ENCODE data around the gene NAT8L.
"Not testable (repeated sequence)": the region's sequence is repeated elsewhere in the genome, so short reads cannot be mapped to it uniquely, and the experiment has no call there.

The NAT8L gene, protein sequence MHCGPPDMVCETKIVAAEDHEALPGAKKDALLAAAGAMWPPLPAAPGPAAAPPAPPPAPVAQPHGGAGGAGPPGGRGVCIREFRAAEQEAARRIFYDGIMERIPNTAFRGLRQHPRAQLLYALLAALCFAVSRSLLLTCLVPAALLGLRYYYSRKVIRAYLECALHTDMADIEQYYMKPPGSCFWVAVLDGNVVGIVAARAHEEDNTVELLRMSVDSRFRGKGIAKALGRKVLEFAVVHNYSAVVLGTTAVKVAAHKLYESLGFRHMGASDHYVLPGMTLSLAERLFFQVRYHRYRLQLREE

DNA sequence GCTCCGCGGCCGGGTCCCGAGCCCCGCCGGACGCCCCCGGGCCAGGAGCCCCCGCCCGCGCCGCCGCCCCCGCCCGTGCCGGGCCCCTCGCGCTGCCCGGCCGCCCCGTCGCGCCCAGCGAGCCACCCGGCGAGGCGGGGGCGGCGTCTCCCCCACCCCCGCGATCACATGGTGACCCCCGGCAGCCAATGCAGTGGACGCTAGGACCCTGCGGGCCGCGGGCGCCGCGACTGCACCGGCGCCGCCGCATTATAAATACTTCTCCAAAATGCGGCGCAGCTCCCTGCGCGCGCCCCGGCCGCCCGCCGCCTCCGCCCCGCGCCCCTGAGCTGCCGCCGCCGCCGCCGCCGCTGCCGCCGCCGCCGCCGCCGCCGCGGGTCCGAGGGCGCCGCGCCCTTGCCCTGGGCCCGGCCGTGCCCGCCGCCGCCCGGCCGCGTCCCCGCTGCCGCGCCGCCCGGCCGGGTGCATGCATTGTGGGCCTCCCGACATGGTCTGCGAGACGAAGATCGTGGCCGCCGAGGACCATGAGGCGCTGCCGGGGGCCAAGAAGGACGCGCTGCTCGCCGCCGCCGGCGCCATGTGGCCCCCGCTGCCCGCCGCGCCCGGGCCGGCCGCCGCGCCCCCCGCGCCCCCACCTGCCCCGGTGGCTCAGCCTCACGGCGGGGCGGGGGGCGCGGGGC, at the start of gene NAT8L:
Gene NAT8L (plus strand): TSS at position 282 of the 680 bp plus-strand sequence. CDS start 185 bp downstream, at position 467.
- DNase-seq, result no peak

DNA sequence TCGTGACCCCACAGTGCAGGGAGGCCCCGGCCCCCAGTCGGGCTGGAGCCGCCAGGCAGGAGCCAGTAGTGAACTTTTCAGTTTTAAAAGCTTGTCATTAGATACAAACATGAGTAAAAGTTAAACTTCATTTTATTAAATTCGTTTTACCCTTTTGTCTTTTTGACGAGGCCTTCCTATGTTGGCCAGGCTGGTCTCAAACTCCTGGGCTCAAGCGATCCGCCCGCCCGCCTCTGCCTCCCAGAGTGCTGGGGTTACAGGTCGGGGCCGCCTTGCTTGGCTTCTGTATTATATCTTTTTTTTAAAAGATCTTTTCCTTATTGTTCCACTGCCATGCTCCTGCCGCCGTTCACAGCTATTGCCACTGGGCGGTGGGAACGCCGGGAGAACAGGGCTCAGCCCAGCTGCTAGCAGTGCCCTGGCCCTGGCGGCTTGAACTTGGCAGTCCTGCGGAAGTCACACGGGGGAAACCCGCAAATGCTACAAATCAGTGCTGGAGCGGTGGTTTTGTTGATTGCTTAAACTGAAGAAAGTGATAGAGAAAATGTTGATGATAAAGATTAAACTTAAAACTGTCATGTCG, 49.4 kb upstream of the NAT8L start:
- peak; percentile 60 for DNase-seq

DNA sequence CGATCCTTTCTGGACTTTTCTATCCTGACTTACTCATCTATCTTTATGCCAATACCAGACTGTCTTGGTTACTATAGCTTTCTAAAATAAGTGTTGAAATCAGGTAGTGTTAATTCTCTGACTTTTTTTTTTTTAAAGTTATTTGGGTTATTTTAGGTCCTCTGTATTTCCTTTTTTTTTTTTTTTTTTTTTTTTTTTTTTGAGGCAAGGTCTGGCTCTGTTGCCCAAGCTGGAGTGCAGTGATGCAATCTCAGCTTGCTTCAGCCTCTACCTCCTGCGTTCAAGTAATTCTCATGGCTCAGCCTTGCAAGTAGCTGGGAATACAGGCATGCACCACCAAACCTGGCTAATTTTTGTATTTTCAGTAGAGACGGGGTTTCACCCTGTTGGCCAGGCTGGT, 47.5 kb upstream of the NAT8L start:
- DNase-seq, result no peak

DNA sequence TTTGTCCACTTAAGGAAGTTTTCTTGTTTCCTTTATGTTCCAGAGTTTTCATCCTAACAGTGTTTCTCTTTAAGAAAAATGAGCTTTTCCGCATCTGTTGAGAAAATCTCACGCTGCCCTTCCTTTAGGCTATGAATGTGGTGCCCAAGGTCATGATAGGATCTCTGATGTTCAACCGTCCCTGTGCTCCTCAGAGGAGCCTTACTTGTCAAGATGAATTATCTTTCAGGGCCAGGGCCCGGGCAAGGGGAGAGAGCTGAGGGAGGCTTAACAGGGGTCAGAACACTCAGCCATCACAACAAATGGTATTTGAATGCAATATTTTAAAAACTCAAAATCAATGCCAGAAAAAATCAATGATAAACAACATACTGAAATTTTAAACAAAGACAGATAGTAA, 44.1 kb upstream of the NAT8L start:
- DNase-seq, result no peak

DNA sequence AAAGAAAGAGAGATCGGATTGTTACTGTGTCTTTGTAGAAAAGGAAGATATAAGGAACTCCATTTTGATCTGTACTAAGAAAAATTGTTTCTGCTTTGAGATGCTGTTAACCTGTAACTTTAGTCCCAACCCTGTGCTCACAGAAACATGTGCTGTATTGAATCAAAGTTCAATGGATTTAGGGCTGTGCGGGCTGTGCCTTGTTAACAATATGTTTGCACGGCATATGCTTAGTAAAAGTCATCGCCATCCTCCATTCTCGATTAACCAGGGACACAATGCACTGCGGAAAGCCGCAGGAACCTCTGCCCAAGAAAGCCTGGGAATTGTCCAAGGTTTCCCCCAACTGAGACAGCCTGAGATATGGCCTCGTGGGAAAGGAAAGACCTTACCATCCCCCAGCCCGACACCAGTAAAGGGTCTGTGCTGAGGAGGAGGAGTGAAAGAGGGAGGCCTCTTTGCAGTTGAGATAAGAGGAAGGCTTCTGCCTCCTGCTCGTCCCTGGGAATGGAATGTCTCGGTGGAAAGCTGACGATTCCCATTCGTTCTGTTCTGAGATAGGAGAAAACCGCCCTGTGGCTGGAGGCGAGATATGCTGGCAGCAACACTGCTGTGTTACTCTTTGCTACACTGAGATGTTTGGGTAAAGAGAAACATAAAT, 37.6 kb upstream of the NAT8L start:
- DNase-seq, result not testable (repeated sequence)

DNA sequence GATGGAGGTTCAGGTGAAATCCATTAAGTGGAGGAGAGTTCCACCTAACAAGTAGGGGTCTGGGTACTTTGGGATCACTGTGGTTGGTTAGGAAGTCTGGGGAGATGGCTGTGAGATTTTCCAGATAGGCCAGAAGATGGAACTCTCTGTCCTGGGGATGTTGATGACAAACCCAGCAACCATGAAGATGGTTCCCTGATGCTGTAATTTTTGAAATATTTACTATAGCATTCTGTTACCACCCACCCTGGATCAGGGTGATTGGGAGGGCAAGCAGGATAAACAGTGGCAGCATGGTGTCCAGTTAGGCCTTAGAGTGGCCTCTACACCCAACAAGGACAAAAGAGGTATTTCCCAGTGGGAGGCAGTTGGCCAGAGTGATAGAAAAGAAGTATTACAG, 34.4 kb upstream of the NAT8L start:
- no peak for DNase-seq

DNA sequence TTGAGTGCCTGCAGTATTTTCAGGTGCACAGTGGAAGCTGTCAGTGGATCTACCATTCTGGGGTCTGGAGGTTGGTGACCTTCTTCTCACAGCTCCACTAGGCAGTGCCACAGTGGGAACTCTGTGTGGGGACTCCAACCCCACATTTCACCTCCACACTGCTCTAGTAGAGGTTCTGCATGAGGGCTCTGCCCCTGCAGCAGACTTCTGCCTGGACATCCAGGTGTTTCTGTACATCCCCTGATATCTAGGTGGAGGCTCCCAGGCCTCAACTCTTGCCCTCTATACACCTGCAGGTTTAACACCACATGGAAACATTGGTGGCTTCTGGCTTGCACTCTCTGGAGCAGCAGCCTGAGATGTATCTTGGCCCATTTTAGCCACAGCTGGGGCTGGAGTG, 33.3 kb upstream of the NAT8L start:
- no peak for DNase-seq

DNA sequence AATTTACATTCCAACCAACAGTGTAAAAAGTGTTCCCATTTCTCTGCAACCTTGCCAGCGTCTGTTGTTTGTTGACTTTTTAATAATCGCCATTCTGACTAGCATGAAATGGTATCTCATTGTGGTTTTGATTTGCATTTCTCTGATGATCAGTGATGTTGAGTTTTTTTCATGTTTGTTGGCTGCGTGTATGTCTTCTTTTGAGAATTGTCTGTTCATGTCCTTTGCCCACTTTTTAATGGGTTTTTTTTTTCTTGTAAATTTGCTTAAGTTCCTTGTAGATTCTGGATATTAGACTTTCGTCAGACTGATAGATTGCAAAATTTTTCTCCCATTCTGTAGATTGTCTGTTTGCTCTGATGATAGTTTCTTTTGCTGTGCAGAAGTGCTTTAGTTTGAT, 32.0 kb upstream of the NAT8L start:
- not testable (repeated sequence) for DNase-seq

DNA sequence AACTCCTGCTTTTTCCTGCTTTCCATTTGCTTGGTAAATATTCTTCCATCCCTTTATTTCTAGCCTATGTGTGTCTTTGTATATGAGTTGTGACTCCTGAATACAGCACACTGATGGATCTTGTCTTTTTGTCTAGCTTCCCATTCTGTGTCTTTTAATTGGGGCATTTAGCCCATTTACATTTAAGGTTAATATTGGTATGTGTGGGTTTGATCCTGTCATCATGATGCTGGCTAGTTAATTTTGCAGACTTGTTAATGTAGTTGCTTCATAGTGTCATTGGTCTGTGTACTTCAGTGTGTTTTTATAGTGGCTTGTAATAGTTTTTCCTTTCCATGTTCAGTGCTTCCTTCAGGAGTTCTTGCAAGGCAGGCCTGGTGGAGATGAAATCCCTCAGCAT, 28.0 kb upstream of the NAT8L start:
- DNase-seq, result not testable (repeated sequence)

DNA sequence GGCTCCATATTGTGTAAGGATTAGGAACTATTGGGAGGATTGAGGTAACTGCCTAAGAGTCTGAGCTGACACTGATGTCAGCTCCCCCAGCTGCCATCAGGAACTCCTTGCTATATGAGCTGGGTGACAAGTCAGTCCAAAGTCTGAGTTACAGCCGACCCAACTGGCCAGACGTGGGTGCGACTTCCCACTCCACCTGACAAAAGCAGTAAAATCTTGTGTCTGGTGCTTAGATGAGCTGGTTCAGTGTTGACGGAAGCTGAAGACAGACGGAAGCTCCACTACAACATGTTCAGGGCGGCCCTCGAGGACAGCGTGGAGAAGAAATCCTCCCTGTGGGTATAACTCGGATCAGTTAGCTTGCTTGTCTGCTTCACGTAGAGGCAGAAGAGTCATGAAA, 22.8 kb upstream of the NAT8L start:
- no peak for DNase-seq

DNA sequence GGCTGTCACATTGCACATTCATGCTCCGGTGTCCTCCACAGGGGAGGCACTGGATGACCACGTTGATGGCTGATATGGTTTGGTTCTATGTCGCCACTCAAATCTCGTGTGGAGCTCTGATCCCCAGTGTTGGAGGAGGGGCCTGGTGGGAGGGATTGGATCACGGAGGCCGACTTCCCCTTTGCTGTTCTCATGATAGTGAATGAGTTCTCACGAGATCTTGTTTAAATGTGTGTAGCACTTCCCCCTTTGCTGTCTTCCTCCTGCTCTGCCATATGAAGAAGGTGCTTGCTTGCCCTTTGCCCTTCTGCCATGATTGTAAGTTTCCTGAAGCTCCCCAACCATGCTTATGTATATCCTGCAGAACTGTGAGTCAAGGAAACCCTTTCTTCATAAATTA, 22.3 kb upstream of the NAT8L start:
- no peak for DNase-seq

DNA sequence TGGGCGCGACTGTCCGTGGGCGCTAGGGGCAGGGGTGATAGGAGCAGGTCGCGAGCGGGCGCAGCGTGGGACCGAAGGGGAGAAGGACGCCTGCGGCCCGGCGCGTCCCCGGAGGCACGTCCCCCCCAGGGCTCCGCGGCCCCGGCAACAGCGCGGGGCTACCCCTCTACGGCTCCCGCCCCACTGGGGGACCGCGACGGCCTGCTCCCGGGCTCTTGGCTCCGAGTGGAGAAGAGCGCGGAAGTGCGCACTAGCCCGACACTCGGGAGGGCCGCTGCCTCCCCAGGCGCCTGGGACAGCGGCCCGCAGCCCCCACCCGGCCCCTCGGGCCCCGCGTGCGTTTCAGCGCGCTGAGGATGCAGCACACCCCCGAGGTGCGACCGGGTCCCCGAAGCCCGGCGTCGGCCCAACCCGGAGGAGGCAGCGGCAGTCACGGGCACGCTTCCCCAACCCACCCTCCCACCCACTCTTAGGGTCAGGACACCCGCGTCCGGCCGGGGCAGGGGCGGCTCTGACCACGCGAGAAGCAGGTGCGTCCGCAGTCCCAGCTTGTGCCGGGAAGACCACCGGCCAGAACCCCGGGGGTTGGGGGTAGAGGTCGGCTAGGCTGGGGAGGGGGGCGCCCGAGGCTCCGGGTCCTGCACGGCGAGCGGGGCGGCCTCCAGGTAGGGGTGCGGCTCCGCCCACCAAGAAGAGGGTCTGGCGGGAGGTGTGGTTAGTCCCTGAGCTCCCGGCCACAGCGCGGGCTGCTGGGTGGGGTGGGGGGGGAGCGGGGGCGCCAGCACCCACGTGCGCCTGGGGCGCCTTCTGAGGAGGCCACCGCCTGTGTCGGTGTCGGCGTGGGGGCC, 18.5 kb upstream of the NAT8L start:
- DNase-seq, result no peak

DNA sequence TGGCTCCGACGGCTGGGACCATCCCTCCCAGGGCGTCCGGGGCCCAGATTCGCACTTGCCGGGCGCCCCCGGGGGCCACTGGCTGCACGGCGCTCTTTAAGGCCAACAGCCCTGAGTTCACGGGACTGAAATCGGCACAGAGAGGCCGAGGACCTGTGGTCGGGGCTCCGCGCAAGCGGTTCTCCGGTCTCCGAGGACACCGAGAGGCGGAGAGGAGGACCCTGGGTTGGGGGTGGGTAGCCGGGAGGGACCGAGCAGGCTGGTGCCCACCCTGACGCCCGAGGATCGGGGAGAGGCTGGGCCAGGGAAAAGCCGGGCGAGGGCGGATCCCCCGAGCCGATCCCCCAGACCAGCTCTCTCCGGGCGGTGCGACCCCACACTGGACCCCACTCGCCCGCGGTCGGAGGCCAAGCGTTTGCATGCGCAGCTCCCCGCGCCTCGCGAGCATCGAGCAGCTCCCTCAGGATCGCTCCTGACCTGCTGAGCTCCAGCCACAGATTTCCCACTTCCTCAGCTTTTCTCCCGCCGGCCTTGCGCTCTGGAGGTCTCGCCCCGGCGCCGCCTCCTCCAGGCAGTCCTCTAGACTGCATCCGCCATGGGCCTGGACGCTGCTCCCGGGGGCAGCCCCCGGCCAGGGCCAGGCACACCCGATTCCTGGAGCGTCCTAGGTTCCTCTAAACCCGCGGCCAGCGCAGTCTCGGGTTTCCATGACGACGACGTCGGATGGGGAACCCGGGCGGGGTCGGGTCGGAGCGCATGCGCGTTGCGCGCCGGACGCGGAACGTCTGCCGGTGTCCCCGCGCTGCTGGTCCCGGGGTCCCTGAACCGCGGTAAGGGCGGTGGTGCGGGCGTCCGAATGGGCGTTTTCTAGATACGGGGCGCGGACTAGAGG, 17.6 kb upstream of the NAT8L start:
- peak; percentile 90 for DNase-seq

DNA sequence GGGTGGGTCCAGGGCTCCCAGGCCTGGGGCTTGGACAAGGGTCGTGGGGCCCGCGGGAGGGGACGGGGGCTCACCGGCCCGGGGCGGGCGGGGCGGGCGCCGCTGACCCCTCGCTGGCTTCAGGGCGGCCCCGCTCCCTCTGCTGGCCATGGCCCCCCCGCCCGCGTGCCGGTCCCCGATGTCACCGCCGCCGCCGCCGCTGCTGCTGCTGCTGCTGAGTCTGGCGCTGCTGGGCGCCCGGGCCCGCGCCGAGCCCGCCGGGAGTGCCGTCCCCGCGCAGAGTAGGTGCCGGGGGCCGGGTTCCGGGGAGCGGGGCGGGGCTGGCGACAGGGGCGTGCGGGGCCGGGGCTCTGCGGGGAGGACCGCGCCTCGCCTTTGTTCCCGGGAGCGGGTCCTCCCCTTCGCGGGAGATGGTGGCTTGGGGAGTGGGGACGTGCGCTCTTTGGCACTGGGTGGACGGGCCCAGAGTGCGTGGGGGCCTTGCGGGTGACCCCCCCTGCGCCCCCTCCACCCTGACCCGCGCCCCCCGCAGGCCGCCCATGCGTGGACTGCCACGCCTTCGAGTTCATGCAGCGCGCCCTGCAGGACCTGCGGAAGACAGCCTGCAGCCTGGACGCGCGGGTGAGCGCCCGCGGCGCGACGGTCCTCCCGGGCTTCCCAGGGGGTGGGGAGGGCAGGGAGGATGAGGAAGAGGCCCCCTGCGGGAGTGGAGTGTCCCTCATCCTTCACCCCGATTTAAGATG, 16.8 kb upstream of the NAT8L start:
- peak; percentile 56 for DNase-seq

DNA sequence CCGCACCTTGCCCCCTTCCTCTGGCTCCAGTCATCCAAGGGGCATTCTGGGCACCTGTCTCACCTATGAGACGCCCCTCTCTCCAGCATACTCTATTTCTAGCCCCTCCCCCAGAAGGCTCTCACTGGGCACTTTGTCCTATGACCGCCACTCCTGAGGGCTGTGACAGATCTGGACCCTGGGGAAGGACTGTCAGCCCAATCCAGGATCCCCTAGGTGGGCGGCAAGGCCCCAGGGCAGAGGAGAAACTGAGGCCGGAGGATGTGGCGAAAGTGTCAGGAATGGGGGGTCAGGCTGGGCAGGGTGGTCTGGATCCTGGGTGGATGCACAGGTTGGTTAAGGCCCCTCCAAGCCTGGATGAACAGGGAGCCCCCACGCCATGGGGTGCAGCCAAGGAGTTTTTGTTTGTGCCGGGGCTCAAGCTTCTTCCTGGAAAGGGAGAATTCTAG, 16.2 kb upstream of the NAT8L start:
- no peak for DNase-seq

DNA sequence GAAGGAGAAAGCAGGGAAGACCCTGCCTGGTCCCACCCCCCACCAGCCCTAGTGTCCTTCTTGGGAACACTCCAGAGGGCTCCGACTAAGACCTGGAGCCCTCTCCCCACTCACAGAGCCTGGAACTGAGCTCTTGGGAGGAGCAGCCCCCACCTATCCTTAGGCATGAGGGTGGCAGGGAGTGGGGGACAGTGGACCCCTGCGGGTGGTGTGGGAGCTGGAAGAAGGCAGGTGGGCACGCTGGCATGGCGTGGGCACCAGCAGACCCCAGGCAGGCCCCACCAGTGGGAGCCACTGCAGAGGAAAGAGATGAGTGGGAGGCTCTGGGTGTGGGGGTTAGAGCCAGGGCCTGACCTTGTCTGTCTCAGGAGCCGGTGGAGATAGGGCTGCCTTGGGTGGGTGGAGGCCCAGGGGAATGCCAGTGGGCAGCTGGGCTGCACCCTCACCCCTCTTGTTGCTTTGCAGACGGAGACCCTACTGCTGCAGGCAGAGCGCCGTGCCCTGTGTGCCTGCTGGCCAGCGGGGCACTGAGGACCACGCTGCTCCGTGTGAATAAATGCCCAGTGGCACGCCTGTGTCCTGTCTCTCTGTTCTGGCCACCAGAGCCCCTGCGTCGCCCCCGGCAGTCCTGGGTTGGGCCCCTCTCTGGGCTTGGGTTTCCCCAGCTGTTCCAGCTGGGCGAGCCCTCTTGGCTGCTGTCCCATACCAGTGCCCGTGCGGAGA, 15.6 kb upstream of the NAT8L start:
- no peak for DNase-seq

DNA sequence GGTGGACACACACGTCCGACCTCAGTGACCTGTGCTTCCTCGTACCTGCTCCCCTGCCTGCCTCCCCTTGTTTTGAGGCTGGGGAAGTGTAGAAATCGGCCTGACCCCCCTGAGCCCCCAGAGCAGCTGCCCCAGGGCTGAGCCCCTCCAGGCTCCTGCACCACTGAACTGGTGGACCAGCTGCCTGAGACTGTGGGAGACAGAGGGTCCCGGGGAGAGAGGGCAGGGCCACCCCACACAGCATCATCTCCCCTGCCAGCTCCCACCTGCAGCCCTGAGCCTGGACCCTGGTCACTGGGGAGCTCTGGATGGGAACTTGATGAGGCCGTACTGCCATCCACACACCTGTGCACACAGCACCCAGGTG, 15.0 kb upstream of the NAT8L start:
- no peak for DNase-seq

DNA sequence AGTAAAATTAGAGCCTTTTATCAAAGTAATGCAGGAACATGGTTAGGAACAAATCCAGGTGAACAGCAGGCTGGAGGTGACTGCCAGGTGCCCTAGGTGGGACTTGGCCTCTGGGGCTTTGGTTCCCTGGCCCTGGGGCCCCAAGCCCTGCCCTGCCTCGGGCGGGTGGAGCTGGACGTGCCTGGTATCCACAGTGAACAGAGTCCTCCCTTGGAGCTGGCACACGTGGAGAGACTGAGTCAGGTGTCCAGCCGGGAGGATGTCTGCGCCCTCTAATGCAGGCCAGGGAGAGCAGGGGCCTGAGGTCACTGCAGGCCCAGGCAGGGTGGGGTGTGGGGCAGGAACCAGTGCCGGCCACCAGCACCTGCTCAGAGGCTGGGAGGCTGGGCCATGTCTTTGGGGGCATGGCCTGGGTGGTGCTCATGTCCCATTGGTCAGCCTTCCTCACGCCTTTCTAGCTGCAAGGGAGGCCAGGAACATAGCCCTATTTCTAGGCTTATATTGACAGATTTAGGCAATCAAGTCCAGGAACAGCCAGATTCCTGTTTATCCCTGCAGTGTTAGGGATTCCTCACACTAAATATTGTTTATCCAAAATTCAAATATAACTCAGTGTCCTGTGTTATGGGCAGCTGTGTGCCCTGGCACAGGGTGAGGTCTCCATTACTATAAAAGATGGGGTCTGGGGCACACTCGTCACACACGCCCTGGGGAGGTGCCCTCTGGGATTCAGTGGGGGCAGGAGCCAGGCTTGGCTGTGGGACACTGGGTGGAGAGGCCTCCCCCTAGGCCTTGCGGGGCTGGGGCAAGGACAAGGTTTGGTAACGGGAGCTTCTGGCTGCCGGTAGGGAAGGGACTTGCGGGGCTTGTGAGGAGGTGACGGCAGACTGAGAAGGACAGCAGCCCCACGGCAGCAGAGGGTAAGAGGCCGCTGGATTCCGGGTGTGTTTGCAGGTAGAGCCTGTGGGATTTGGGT, 14.3 kb upstream of the NAT8L start:
- no peak for DNase-seq

DNA sequence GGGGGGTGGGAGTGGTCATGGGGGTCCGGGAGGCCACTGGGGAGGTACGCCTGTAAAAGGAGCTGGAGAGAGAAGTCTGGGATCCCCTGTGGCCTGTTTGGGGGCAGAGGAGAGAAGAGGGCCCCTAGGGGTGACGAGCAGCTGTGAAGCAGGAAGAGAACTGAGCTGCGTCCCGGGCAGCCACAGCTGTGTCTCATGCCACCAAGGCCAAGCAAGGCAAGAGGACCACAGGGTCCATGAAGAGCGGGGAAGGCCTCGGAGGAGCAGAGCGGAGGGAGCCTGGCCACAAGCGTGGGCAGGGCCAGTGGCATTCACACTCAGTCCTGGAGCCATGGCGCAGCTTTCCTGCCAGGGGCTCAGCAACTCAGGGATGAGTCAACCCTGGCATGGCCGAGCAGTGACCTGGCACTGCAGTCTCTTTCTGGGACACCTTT, 13.6 kb upstream of the NAT8L start:
- DNase-seq, result no peak
